Inferior parietal cortex (tissue), 1 donor: ENCODE data around the gene UBAP1.
"Not testable (repeated sequence)": the region's sequence is repeated elsewhere in the genome, so short reads cannot be mapped to it uniquely, and the experiment has no call there.

Experiments used
- DNase-seq: peaks from one replicate; pipeline ENCODE4 v3.0.0-alpha.2; 2016; ENCODE audit errors: extremely low spot score

Gene UBAP1

DNA sequence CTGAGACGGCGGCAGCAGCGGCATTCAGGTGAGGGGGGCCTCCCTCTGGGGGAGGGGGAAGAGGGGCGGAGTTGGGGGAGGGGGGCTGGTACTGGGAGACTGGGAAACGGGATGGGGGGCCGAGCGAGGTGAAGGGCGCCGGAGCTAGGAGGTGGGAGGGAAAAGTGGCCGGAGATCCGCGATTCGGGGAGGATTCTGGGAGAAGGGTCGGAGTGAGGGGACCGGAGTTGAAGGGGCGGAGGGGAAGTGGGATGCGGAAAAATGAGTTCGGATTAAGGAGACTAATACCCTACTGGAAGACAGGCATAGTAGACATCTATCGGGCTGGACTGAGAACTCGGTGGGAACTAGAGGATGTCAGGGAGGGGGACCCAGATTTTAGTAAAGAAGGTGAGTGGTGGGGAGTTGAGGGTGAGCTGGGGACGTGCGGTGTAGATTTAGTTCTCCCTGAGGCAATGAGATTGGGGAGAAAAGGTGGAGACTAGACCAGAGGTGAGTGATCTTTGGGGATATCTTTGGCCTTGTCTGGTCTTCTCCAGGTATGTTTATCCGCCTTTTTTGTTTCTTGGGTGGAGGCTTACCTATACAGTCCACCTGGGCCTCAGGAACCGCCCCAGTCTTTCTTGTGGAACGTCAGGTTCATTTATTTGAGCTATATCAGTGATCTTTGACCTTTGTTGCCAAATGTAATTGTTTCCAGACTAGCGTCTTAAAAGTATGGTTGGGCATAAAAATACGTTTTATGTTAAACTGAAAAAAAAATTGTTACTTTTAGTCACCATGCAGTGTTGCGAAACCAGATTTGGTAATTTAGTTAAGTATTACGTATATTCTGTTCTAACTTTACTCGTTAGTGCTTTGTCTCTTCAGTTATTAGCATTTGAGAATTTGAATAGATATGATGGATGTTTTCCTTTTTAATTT lies 632 bp downstream of the UBAP1 start:
- DNase-seq: no peak

DNA sequence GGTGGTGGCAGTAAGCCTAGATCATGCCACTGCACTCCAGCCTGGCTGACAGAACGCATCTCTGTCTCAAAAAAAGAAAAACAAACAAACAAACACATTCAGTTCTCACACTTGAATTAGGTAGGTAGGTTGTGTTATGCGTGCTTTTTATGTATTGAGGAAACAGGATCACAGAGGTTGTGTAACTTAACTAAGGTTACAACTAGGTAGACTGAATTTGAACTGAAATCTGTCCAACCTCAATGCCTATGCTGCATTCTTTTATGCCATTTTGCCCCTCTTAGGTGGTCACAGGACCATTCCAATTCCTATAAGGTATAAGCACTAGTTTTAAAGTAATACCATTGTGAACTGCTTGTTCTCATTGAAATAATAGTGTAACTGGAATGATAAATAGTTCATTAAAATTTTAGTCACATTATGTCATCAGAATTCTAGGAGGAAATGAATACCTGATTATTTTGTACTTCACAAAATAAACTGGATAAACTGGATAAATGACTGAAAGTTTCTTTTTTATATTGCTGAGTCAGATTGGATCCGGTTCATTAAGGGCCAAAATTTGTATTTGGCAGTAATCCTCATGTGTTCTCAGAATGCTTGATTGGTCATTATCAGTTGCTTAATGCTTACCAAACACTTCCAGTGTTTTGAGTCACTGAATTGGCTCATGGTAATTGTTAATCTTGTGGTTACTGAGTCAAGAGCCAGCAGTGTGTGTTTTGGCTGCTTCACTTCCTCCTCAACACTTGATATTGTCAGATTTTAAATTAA lies 7.1 kb downstream of the UBAP1 start:
- DNase-seq: peak; percentile 17

DNA sequence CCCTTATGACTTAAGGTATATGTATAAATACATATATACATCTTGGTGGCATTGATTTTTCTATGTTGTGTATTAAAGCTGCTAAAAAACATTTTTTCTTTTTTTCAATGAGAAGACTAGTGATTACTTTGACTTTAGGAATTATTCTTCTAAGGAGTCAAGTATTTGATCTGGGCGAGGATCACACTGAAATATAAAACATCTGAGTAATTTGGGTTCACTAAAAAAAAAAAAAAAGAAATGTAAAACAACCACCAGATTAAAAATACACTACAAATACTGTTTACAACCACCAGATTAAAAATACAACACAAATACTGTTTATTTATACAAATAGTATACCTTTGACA lies 9.0 kb downstream of the UBAP1 start:
- DNase-seq: no peak

DNA sequence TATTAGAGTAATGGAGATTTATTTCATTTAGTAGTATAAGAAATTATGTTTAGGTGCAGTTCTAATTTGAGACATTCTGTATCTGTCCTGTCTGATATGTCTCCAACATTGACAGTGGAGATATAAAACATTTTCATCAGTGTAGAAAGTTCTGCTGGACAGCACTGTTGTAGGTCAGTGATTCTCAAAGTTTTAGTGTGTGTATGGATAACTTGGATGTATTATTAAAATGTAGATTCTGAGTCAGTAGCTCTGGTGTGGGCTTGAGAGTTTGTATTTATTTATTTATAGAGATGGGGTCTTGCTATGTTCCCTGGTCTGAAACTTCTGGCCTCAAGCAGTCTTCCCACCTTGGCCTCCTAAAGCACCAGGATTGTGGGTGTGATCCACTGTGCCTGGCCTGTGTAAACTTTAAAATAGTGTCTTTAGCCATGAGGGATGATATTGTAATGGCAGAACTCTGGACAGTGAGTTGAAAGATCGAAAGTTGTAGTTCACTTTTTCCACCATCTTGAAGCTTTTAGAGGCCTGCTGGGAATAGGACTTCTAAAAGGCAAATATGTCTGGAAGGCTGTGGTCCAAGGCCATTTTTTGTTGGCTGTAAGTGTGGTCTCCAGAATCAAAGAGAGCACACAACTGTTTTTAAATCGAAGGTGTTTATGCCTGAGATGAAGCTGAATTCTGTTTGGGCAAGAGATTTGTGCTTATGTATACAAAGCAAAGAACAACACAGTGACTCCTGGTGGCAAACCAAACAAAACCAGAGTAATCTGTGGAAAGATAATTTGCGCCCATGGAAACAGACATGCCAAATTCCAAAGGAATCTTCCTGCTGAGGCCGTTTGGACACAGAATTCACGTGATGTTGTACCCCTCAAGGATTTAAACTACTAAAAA lies 12.4 kb downstream of the UBAP1 start:
- no peak for DNase-seq

DNA sequence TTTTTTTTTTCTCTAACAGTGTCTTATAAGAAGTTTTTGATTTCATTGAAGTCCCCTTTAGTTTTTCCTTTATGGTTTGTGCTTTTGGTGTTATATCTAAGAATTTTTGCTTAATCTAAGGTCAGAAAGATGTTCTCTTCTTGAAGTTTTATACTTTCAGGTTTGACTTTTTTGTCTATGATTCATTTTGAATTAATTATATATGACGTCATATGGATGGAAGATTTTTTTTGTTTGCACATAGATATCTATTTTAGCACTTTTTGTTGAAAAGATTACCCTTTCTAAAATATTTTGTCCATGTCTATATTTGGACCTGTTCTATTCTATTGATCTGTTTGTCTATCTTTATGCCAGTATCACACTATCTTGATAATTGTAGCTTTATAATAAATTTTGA lies 16.3 kb downstream of the UBAP1 start:
- DNase-seq: no peak

DNA sequence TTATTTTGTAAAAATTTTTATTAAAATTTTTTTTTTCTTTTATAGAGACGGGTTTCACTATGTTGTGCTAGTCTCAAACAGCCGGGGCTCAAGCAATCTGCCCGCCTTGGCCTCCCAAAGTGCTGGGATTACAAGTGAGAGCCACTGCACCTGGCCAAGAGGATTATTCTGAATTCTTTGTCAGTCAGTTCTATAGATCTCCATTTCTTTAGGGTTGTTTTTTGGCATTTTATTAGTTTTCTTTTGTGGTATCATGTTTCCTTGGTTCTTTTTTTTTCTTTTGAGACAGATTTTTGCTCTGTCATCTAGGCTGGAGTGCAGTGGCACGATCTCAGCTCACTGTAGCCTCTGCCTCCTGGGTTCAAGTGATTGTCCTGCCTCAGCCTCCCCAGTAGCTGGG lies 18.4 kb downstream of the UBAP1 start:
- DNase-seq: not testable (repeated sequence)

DNA sequence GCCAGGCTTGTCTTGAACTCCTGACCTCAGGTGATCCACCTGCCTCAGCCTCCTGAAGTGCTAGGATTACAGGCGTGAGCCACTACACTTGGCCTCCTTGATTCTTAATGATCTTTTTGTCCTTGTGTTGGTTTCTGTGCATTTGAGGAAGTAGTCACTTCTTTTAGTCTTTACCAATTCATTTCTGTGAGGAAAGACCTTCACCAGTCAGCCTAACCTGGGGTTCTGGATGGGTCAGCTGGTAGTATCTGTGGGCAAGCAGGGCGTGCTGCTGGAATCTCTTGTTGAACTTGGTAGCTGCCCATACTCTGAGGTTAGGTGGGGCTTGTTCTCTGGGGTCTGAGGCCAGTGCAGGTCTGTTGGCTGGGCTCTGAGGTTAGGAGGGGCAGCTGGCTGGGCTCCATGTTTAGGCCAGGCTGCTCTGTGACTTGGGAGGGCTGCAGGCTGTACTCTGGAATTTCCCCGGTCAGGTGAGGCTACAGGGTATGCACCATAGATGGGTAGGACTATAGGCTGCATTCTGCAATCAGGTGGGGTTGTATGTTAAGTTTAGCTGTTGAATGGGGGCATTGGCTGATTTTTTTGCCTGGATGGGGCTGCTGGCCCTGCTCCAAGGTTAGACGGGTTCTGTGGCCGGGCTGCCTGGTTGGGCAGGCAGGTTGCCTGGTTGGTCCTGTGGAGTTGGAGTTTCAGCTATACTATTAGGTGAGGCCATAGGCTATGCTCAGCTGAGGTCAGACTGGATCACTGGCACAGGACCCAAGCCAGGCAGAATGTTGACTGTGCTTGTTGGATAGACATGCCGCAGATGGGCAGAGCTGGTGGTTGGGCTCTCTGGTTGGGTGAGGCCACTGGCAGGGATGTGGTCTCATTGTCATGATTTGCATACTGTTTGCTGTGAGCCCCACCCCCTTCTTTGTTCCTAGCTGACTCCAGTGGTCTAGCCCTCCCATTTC lies 19.2 kb downstream of the UBAP1 start:
- no peak for DNase-seq

DNA sequence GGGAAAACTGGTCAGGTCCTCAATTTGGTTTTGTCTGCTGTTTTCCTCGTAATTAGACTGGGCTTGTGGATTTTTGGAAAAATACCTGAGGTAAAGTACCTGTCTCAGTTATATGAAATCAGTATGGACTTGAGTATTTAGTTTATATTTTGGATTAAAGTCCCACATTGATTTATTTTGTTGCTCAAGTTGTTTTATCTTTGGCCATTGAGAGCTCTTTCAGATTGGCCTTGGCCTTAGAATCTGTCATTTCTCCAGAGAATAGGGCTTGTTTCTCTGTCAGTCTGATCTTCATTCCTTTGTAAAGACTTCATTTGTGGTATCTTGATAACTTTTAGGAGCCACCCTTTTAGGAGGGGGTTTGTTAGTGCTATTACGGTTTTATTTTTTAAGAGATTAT lies 21.2 kb downstream of the UBAP1 start:
- no peak for DNase-seq

DNA sequence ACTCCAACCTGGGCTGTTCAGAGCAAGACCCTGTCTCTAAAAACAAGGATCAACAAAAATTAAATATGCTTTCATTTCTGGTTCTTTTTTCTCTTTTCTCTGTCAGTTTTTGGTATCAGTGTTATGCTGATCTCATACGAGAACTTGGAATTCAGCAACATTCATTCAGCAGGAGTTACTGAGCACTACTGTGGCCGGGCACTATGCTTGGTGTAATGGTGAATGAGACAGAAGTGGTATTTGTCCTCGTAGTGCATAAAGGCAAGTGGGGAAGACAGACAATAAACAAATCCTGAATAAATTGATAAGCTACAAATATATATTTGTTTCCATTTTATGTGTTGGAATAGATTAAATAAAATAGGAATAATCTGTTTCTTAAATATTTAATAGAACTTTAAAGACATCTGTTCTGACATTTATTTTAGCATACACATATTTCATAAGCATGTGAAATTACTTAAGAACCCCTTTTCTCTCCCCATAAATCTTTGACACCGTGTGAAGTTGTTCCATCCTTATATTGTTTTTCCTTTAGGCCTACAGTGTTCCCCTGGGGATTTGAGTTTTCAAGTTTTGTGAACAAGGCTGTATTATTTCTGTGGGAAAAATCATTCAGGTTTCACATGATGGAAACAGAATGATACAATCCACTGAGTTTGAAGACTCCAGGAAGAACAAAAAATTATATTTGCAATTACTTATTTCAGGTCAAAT lies 24.6 kb downstream of the UBAP1 start:
- peak; percentile 19 for DNase-seq

DNA sequence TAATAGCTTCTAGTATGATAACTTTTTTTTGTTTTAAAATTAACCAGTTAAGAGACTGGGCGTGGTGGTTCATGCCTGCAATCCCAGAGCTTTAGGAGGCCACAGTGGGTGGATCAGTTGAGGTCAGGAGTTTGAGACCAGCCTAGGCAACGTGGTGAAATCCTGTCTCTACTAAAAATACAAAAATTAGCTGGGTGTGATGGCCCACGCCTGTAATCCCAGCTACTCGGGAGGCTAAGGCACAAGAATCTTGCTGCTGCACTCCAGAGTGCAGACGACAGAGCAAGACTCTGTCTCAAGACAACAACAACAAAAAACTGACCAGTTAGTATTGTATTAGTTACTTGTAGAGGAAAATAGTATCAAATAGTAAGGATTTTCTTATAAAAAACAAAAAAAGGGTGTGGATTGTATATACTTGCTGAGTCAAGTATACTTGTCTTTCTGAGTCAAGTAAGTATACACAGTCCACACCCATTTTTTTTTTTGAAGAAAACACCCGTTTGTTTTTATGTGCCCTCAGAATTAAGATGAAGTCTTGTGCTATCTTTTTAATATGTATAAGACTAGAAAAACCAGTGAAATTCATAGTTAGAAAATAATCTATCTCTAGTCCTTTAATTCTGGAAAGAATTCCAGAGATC lies 25.3 kb downstream of the UBAP1 start:
- DNase-seq: no peak

DNA sequence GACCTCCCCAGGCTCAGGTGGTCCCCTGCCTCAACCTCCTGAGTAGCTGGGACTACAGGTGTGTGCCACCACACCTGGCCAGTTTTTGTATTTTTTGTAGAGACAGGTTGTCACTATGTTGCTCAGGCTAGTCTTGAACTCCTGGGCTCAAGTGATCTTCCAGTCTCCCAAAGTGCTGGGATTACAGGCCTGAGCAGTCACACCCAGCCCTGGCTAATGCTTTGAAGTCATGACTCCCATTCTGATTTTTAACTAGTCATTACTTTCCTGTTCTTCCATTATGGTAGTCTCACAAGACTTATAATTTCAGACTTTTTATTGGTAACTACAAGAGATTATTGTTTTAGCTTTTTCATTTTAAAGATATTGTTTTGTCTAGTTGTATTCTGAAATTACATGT lies 26.3 kb downstream of the UBAP1 start:
- no peak for DNase-seq

DNA sequence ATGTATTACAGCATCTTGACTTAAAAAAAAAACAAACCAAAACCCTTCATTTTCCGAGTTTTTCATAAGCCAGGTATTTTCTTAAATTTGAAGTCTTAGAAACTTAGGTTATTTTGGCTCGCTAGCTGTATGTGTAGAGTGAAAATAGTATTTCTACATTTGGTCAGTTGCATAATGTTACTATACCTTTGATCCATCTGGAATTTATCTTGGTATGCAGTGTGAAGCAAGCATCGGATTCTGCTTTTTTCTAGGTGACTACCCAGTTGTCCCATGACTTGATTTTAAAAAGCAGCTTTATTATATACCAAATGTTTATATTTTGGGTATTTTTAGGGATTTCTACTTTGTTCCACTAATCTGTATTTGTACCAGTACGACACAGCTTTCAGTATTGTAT lies 27.7 kb downstream of the UBAP1 start:
- no peak for DNase-seq

DNA sequence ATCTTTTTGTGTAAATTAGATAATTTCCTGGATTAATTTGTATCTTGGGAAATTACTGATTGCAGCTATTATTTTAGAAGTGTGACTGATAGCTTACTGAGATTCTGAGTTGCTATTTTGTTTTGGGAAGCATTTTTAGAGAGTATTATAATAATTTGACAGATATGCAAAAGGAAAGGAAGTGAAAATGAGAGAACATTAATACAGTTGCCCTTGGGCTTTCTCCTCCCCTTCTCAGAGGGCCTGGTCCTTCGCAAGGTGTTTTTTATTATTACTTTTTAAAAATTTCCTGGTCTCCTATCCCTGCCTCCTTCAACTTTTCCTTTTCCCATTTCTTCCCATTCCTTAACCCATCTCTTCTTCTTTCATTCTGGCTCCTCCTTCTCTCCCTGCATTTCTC lies 32.6 kb downstream of the UBAP1 start:
- DNase-seq: no peak

DNA sequence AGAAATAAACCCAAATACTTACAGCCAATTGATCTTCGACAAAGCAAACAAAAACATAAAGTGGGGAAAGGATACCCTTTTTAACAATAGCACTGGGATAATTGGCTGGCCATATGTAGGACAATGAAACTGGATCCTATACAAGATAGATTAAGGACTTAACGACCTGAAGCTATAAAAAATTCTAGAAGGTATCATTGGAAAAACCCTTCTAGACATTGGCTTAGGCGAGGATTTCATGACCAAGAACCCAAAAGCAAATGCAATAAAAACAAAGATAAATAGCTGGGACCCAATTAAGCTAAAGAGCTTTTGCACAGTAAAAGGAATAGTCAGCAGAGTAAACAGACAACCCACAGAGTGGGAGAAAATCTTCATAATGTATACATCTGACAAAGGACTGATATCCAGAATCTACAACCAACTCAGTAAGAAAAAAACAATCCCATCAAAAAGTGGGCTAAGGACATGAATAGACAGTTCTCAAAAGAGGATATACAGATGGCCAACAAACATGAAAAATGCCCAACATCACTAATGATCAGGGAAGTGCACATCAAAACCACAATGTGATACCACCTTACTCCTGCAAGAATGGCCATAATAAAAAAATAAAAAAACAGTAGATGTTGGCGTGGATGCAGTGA lies 35.6 kb downstream of the UBAP1 start:
- DNase-seq: not testable (repeated sequence)

DNA sequence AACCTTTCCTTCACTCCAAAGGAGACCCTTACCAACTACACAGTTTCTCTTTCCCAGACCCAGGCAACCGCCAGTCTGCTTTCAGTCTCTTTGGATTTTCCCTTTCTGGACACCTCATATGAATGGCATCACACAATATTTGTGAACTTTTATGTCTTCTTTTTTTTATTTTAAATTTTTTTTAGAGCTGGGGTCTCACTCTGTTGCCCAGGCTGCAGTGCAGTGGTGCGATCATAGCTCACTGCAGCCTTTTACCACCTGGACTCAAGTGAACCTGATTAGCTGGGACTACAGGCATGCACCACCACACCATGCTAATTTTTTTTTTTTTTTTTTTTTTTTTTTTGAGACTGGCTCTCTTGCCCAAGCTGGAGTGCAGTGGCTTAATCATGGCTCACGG lies 37.5 kb downstream of the UBAP1 start:
- no peak for DNase-seq

DNA sequence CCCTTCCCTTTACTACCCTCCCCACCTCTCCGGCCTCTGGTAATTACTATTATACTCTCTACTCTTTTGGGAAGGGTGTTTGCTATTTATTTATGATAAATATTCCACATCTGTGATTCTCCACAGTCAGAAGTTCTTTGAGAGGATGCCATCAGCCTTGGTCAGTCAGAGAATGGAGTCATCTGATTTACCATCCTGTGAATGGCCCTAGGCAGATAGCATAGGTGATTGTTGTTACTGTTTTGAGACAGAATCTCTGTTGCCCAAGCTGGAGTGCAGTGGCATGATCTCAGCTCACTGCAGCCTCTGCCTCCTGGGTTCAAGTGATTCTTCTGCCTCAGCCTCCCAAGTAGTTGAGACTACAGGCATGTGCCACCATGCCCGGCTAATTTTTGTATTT lies 38.2 kb downstream of the UBAP1 start:
- DNase-seq: not testable (repeated sequence)

DNA sequence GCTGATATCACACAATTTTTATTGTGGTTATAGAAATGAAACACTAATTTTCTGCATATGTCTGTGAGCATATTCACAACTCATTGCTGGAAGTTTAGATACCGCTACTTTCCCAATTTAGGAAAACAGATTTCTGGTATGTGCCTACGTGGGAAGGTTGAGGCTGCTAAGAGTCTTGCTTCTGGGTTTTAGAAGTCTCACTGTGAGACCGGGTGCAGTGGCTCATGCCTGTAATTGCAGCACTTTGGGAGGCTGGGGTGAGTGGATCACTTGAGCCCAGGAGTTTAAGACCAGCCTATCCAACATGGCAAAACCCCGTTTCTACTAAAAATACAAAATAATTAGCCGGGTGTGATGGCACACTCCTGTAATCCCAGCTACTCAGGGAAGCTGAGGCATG lies 39.6 kb downstream of the UBAP1 start:
- DNase-seq: no peak

DNA sequence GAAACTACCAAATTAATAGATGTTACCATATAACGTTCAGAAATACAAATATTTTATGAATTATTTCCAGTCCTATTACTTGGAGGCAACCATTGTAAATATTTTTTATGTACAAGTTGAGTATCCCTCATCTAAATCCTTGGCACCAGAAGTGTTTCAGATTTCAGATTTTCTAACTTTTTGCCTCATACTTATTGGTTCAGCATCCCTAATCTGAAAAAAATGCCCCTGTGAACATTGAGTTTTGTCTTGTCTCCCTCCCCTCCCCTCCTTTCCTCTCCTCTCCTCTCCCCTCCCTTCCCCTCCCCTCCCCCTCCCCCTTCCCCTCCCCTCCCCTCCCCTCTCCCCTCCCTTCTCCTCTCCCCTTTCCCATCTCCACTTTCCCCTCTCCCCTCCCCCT lies 40.6 kb downstream of the UBAP1 start:
- DNase-seq: no peak

DNA sequence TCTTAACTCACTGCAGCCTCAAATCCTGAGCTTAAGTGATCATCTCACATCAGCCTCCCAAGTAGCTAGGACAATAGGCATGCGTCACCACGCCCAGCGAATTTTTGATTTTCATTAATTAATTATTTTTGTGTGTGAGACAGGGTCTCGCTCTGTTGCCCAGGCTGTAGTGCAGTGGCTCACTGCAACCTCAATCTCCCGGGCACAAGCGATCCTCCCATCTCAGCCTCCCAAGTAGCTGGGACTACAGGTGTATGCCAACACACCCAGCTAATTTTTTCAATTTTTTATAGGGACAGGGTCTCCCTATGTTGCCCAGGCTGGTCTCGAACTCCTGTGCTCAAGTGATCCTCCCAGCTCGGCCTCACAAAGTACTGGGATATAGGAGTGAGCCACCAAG lies 41.4 kb downstream of the UBAP1 start:
- no peak for DNase-seq
